ENCODE data around the gene ADAMTS7. TPM values are rescaled to one million over a fixed set of nuclear protein-coding genes. Genes with fewer than 3 reads are reported as not detected.

The ADAMTS7 gene
- total RNA-seq, 1 donor from 2014 or later, result 19.2 TPM

- Histone ChIP-seq H3K27ac (no peak overlapping the region), H3K36me3 (no peaks in the 10 kb centered on the region), H3K4me2 (no peak overlapping the region), H3K79me2 (ENCODE audit: low read depth) (no peaks in the 10 kb centered on the region), H4K20me1 (ENCODE audit: low read depth) (no peaks in the 10 kb centered on the region), H3K4me1 (no peaks in the 10 kb centered on the region), H3K9me3 (ENCODE audit: low read depth) (no peaks in the 10 kb centered on the region), H3K27me3 (no peaks in the 10 kb centered on the region), H3F3A (ENCODE audit: low read depth) (no peaks in the 10 kb centered on the region), H3K9ac (no peak overlapping the region), H3K4me3 (no peak overlapping the region), H2AFZ (replicated peaks) (no peak overlapping the region)
- H3K9me3 Mint-ChIP-seq, result peaks cover 7% of the 10 kb centered on the region
- peaks cover 7% of the 10 kb centered on the region for H3K27me3 Mint-ChIP-seq (ENCODE audit: insufficient read depth, low read depth)
- H3K4me1 Mint-ChIP-seq, result no peaks in the 10 kb centered on the region
- no peak overlapping the region for H3K4me3 Mint-ChIP-seq
- DNase-seq (ENCODE audit: low spot score), result no peak
- TF ChIP-seq CTCF (IDR thresholded peaks at IDR 0.05) (no peak), EZH2phosphoT487 (IDR thresholded peaks at IDR 0.05) (no peak), EZH2 (IDR thresholded peaks at IDR 0.05) (no peak)
- H3K27ac Mint-ChIP-seq, result no peak overlapping the region
- no peaks in the 10 kb centered on the region for H3K36me3 Mint-ChIP-seq
Observed at GRCh38 chr15:78715930-78716329, 95.3 kb downstream of the ADAMTS7 start.

- Histone ChIP-seq H2AFZ (replicated peaks) (no peak overlapping the region), H3K4me3 (no peak overlapping the region), H3F3A (ENCODE audit: low read depth) (no peaks in the 10 kb centered on the region), H3K4me1 (no peaks in the 10 kb centered on the region), H3K9ac (no peak overlapping the region), H3K4me2 (no peak overlapping the region), H3K27ac (no peak overlapping the region), H3K36me3 (no peaks in the 10 kb centered on the region), H3K79me2 (ENCODE audit: low read depth) (no peaks in the 10 kb centered on the region), H3K27me3 (peaks cover 2% of the 10 kb centered on the region), H3K9me3 (ENCODE audit: low read depth) (no peaks in the 10 kb centered on the region), H4K20me1 (ENCODE audit: low read depth) (no peaks in the 10 kb centered on the region)
- Mint-ChIP-seq H3K4me1 (no peaks in the 10 kb centered on the region), H3K36me3 (no peaks in the 10 kb centered on the region), H3K27ac (no peak overlapping the region), H3K9me3 (peaks cover 7% of the 10 kb centered on the region), H3K27me3 (ENCODE audit: insufficient read depth, low read depth) (peaks cover 8% of the 10 kb centered on the region), H3K4me3 (no peak overlapping the region)
- no peak for TF ChIP-seq EZH2 (IDR thresholded peaks at IDR 0.05)
- no peak for DNase-seq (ENCODE audit: low spot score)
Observed at GRCh38 chr15:78715434-78715833, 95.8 kb downstream of the ADAMTS7 start.

- Histone ChIP-seq H2AFZ (replicated peaks) (no peak overlapping the region), H3K36me3 (no peaks in the 10 kb centered on the region), H3F3A (ENCODE audit: low read depth) (no peaks in the 10 kb centered on the region), H3K79me2 (ENCODE audit: low read depth) (no peaks in the 10 kb centered on the region), H3K4me3 (no peak overlapping the region), H3K4me2 (no peak overlapping the region), H3K9me3 (ENCODE audit: low read depth) (no peaks in the 10 kb centered on the region), H3K9ac (no peak overlapping the region), H4K20me1 (ENCODE audit: low read depth) (no peaks in the 10 kb centered on the region), H3K4me1 (no peaks in the 10 kb centered on the region), H3K27me3 (peaks cover 8% of the 10 kb centered on the region), H3K27ac (no peak overlapping the region)
- no peaks in the 10 kb centered on the region for H3K36me3 Mint-ChIP-seq
- H3K27me3 Mint-ChIP-seq (ENCODE audit: insufficient read depth, low read depth), result peaks cover 13% of the 10 kb centered on the region
- no peak for DNase-seq (ENCODE audit: low spot score)
- TF ChIP-seq EZH2phosphoT487 (IDR thresholded peaks at IDR 0.05) (no peak), EZH2 (IDR thresholded peaks at IDR 0.05) (no peak)
- H3K9me3 Mint-ChIP-seq, result peaks cover 7% of the 10 kb centered on the region
- H3K27ac Mint-ChIP-seq, result no peak overlapping the region
- no peaks in the 10 kb centered on the region for H3K4me1 Mint-ChIP-seq
- H3K4me3 Mint-ChIP-seq, result no peak overlapping the region
Observed at GRCh38 chr15:78714890-78715289, 96.4 kb downstream of the ADAMTS7 start.

- H3K4me1 ChIP-seq, result no peaks in the 10 kb centered on the region
- Mint-ChIP-seq H3K9me3 (peaks cover 2% of the 10 kb centered on the region), H3K4me1 (no peaks in the 10 kb centered on the region), H3K4me3 (no peak overlapping the region), H3K27me3 (ENCODE audit: insufficient read depth, low read depth) (peaks cover 22% of the 10 kb centered on the region), H3K27ac (no peak overlapping the region), H3K36me3 (no peaks in the 10 kb centered on the region)
- H4K20me1 ChIP-seq (ENCODE audit: low read depth), result no peaks in the 10 kb centered on the region
- no peaks in the 10 kb centered on the region for H3K79me2 ChIP-seq (ENCODE audit: low read depth)
- no peaks in the 10 kb centered on the region for H3F3A ChIP-seq (ENCODE audit: low read depth)
- H3K27ac ChIP-seq, result no peak overlapping the region
- no peak overlapping the region for H3K4me2 ChIP-seq
- H3K36me3 ChIP-seq, result no peaks in the 10 kb centered on the region
- no peak for TF ChIP-seq EZH2phosphoT487 (IDR thresholded peaks at IDR 0.05)
- no peak for TF ChIP-seq CTCF (IDR thresholded peaks at IDR 0.05)
- TF ChIP-seq EZH2 (IDR thresholded peaks at IDR 0.05), result no peak
- H3K9ac ChIP-seq, result no peak overlapping the region
- H3K4me3 ChIP-seq, result no peak overlapping the region
- DNase-seq (ENCODE audit: low spot score), result no peak
- H3K27me3 ChIP-seq, result peaks cover 25% of the 10 kb centered on the region
- no peak overlapping the region for H2AFZ ChIP-seq (replicated peaks)
- H3K9me3 ChIP-seq (ENCODE audit: low read depth), result no peaks in the 10 kb centered on the region
Observed at GRCh38 chr15:78712797-78713515, 98.3 kb downstream of the ADAMTS7 start.
